Keratinocyte (primary cell): ENCODE measurements around the gene HOXD10.

Source experiments
- EZH2 ChIP-seq: IDR thresholded peaks from one replicate; pipeline ENCODE4 v1.6.1; 2012; ENCODE audit warnings: inconsistent platforms, mild to moderate bottlenecking, low read length, moderate library complexity
- TF ChIP-seq, protein P1 (sequence below), 3 experiments: IDR thresholded peaks in 1 of 3; conservative IDR thresholded peaks in 1 of 3; optimal IDR thresholded peaks in 1 of 3; 2 replicates in 2 of 3; 3 replicates in 1 of 3; pipeline versions ENCODE3 to v1.5.1; 2011; ENCODE audit warnings: low read length in 3 of 3, mild to moderate bottlenecking in 3 of 3, moderate library complexity in 2 of 3, control low read depth in 1 of 3, inconsistent platforms in 1 of 3; ENCODE audit not compliant: insufficient read depth in 2 of 3; ENCODE audit errors: extremely low read depth in 1 of 3

DNA sequence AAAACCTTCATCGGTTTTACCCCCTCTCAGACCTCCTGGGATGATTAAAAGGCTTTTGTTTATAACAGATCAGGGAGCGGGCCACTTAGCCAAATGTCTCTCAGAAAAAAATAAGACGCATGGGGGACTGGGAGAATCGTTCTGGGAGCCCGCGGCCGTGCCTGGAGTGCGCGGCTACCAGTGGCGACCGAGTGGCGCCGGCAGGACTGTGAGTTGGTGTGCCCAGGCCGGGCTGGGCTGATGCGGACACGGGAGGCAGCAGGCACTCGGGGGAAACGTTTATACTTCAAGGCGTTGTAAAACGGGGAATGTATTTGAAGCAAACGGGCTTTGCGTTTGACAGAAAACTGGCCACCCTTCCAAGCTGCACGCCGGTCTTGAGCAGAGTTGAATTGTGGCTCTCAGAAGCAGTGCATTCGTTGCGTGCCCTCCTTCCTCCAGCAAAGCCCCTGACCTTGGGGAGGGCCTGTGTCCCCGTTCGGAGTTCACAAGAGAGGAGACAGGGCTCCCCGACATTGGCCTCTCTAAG, 4.7 kb upstream of the HOXD10 start:
- TF ChIP-seq, protein P1, sequence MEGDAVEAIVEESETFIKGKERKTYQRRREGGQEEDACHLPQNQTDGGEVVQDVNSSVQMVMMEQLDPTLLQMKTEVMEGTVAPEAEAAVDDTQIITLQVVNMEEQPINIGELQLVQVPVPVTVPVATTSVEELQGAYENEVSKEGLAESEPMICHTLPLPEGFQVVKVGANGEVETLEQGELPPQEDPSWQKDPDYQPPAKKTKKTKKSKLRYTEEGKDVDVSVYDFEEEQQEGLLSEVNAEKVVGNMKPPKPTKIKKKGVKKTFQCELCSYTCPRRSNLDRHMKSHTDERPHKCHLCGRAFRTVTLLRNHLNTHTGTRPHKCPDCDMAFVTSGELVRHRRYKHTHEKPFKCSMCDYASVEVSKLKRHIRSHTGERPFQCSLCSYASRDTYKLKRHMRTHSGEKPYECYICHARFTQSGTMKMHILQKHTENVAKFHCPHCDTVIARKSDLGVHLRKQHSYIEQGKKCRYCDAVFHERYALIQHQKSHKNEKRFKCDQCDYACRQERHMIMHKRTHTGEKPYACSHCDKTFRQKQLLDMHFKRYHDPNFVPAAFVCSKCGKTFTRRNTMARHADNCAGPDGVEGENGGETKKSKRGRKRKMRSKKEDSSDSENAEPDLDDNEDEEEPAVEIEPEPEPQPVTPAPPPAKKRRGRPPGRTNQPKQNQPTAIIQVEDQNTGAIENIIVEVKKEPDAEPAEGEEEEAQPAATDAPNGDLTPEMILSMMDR (optimal IDR thresholded peaks at IDR 0.05 in 1 of 3, IDR thresholded peaks at IDR 0.05 in 1 of 3, conservative IDR thresholded peaks at IDR 0.05 in 1 of 3; ENCODE audit: extremely low read depth in 1 of 3, insufficient read depth in 2 of 3, low read length in 3 of 3): no peak
- TF ChIP-seq EZH2: peak; percentile 62
